GM23338 (cell line): ENCODE data around the gene B4GALT4.

Experiments
- CREB1 ChIP-seq: fragments of 250-450 bp; sonication (Bioruptor Pico); IDR thresholded peaks from 2 replicates; pipeline ENCODE4 v1.5.0; 2020; ENCODE audit warnings: low read depth, mild to moderate bottlenecking, moderate library complexity
- CTCF ChIP-seq, 2 experiments: fragments of 200-600 bp in 1 of 2; sonication (generic) in 1 of 2; conservative IDR thresholded peaks; 2 replicates each; pipeline versions ENCODE4 v1.5.1 to v1.6.1; 2016 to 2017; ENCODE audit warnings: antibody characterized with exemption in 2 of 2, low read depth in 2 of 2, mild to moderate bottlenecking in 2 of 2, moderate library complexity in 1 of 2
- ETS1 ChIP-seq: IDR thresholded peaks from 2 replicates; pipeline ENCODE4 v1.6.1; 2016; ENCODE audit warnings: antibody characterized with exemption
- EZH2 ChIP-seq: fragments of 200-600 bp; sonication (generic); IDR thresholded peaks from one replicate; pipeline ENCODE4 v1.8.0; 2017; ENCODE audit warnings: antibody characterized with exemption, mild to moderate bottlenecking, low read depth; ENCODE audit not compliant: unreplicated experiment
- EZH2phosphoT487 ChIP-seq: fragments of 200-600 bp; sonication (generic); IDR thresholded peaks from one replicate; pipeline ENCODE4 v1.8.1; 2018; ENCODE audit warnings: antibody characterized with exemption; ENCODE audit not compliant: unreplicated experiment
- NANOG ChIP-seq: IDR thresholded peaks from 2 replicates; pipeline ENCODE4 v1.6.1; 2016; ENCODE audit warnings: antibody characterized with exemption, borderline replicate concordance
- POLR2AphosphoS5 ChIP-seq: IDR thresholded peaks from 2 replicates; pipeline ENCODE4 v1.6.1; 2016; ENCODE audit warnings: antibody characterized with exemption, low read depth
- REST ChIP-seq: IDR thresholded peaks from one replicate; pipeline ENCODE4 v1.6.1; 2018; ENCODE audit warnings: antibody characterized with exemption; ENCODE audit not compliant: unreplicated experiment
- STAT1 ChIP-seq: IDR thresholded peaks from one replicate; pipeline ENCODE4 v1.6.1; 2016; ENCODE audit warnings: antibody characterized with exemption; ENCODE audit not compliant: unreplicated experiment
- ZNF462 ChIP-seq: fragments of 250-450 bp; sonication (Bioruptor Pico); IDR thresholded peaks from 2 replicates; pipeline ENCODE4 v1.5.0; 2020; ENCODE audit warnings: mild to moderate bottlenecking, moderate library complexity

- no peak for TF ChIP-seq EZH2
- TF ChIP-seq CTCF (conservative IDR thresholded peaks at IDR 0.05; ENCODE audit: low read depth in 2 of 2): no peak
- TF ChIP-seq ETS1: no peak
- no peak for TF ChIP-seq POLR2AphosphoS5
- no peak for TF ChIP-seq STAT1
- no peak for TF ChIP-seq REST
- TF ChIP-seq EZH2phosphoT487: no peak
- TF ChIP-seq ZNF462 (CRISPR knock-in tag): no peak
- no peak for TF ChIP-seq CREB1 (CRISPR knock-in tag)
- TF ChIP-seq NANOG: no peak
Measured at GRCh38 chr3:119257111-119257510, 16.4 kb upstream of the B4GALT4 start.
